HEK293 (cell line): ENCODE measurements around the gene AFF4.

Experiments used
- HOXC10 ChIP-seq: sonication (generic); formaldehyde crosslinking; IDR thresholded peaks from 2 replicates; pipeline ENCODE4 v1.8.1; 2023; ENCODE audit warnings: mild to moderate bottlenecking, missing genetic modification reagents
- MEIS1 ChIP-seq: sonication (generic); formaldehyde crosslinking; IDR thresholded peaks from 2 replicates; pipeline ENCODE4 v1.8.1; 2022; ENCODE audit warnings: missing genetic modification reagents, mild to moderate bottlenecking, borderline replicate concordance
- ZBTB20 ChIP-seq: fragments of 450-650 bp; formaldehyde crosslinking; IDR thresholded peaks from 2 replicates; pipeline ENCODE4 v1.5.1; 2016; ENCODE audit warnings: missing biosample characterization, missing genetic modification characterization
- ZNF114 ChIP-seq: fragments of 450-650 bp; formaldehyde crosslinking; IDR thresholded peaks from 2 replicates; pipeline ENCODE4 v1.5.0; 2017; ENCODE audit warnings: missing biosample characterization, missing genetic modification characterization
- ZNF274 ChIP-seq, 2 experiments: fragments of 200-500 bp in 1 of 2; fragments of 450-650 bp in 1 of 2; sonication (Bioruptor generic) in 1 of 2; formaldehyde crosslinking in 1 of 2; IDR thresholded peaks; 2 replicates each; pipeline versions ENCODE4 v1.5.1 to v1.6.1; 2014 to 2016; ENCODE audit warnings: borderline replicate concordance in 1 of 2, inconsistent platforms in 1 of 2, low read length in 1 of 2, missing biosample characterization in 1 of 2, missing genetic modification characterization in 1 of 2
- ZNF391 ChIP-seq: fragments of 450-650 bp; formaldehyde crosslinking; IDR thresholded peaks from 2 replicates; pipeline ENCODE4 v1.5.1; 2016; ENCODE audit warnings: low read depth, missing biosample characterization, missing genetic modification characterization, borderline replicate concordance
- ZNF629 ChIP-seq: fragments of 450-650 bp; formaldehyde crosslinking; IDR thresholded peaks from 2 replicates; pipeline ENCODE4 v1.5.1; 2017; ENCODE audit warnings: missing biosample characterization, missing genetic modification characterization
- ZNF76 ChIP-seq: fragments of 450-650 bp; formaldehyde crosslinking; IDR thresholded peaks from 2 replicates; pipeline ENCODE4; 2016; ENCODE audit warnings: low read depth, missing biosample characterization, missing genetic modification characterization, borderline replicate concordance
- TF ChIP-seq, protein P1 (sequence below): fragments of 450-650 bp; formaldehyde crosslinking; IDR thresholded peaks from 2 replicates; pipeline ENCODE4 v1.5.1; 2016; ENCODE audit warnings: missing biosample characterization, missing genetic modification characterization
- TF ChIP-seq, protein P2 (sequence below): fragments of 450-650 bp; formaldehyde crosslinking; IDR thresholded peaks from 2 replicates; pipeline ENCODE4 v1.5.1; 2017; ENCODE audit warnings: missing biosample characterization, missing genetic modification characterization

DNA sequence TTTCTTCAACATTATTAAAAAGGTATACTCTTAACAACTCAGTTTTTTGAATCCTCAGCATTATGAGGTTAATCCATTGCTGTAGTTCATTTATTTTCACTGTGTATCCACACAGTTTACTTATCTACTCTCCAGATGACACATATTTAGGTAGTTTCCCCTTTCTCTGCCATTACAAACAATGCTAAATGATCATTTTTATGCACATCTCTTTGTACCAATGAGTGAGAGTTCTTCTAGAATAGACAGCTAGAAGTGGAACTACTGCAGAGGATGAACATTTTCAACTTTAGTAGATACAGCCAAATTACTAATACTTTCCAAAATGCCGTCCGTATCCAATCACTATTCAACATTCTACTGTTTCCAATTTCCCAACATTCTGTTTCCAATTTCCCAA, 11.5 kb downstream of the AFF4 start:
- TF ChIP-seq MEIS1 (CRISPR knock-in tag) (no peak), ZNF274 (IDR thresholded peaks at IDR 0.05; ENCODE audit: low read length) (no peak), ZNF274 (tag by site-specific recombination; IDR thresholded peaks at IDR 0.05; ENCODE audit: borderline replicate concordance) (no peak), ZBTB20 (tag by site-specific recombination) (no peak), ZNF114 (tag by site-specific recombination) (no peak), HOXC10 (no peak), ZNF76 (tag by site-specific recombination) (no peak), ZNF391 (tag by site-specific recombination) (no peak), ZNF629 (tag by site-specific recombination) (no peak)
- TF ChIP-seq, protein P1, sequence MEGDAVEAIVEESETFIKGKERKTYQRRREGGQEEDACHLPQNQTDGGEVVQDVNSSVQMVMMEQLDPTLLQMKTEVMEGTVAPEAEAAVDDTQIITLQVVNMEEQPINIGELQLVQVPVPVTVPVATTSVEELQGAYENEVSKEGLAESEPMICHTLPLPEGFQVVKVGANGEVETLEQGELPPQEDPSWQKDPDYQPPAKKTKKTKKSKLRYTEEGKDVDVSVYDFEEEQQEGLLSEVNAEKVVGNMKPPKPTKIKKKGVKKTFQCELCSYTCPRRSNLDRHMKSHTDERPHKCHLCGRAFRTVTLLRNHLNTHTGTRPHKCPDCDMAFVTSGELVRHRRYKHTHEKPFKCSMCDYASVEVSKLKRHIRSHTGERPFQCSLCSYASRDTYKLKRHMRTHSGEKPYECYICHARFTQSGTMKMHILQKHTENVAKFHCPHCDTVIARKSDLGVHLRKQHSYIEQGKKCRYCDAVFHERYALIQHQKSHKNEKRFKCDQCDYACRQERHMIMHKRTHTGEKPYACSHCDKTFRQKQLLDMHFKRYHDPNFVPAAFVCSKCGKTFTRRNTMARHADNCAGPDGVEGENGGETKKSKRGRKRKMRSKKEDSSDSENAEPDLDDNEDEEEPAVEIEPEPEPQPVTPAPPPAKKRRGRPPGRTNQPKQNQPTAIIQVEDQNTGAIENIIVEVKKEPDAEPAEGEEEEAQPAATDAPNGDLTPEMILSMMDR: no peak
- TF ChIP-seq, protein P2, sequence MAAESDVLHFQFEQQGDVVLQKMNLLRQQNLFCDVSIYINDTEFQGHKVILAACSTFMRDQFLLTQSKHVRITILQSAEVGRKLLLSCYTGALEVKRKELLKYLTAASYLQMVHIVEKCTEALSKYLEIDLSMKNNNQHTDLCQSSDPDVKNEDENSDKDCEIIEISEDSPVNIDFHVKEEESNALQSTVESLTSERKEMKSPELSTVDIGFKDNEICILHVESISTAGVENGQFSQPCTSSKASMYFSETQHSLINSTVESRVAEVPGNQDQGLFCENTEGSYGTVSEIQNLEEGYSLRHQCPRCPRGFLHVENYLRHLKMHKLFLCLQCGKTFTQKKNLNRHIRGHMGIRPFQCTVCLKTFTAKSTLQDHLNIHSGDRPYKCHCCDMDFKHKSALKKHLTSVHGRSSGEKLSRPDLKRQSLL (tag by site-specific recombination): no peak
